Effector memory CD8-positive, alpha-beta T cell (primary cell): ENCODE measurements around the gene ATG7.

Source experiments
- ATAC-seq: fragments of 150-1000 bp; cut with Tn5 transposase; replicated peaks from 2 replicates; pipeline ENCODE4 v1.10.0; 2021; ENCODE audit warnings: mild to moderate bottlenecking, moderate library complexity
- DNase-seq, 3 experiments: peaks; one replicate each; pipeline ENCODE4 v3.0.0; 2021
- H3K27ac Mint-ChIP-seq, 2 donors: one replicate each; pipeline ENCODE4 v1.8.0; 2022; ENCODE audit warnings: mild to moderate bottlenecking in 2 of 2, mixed read lengths in 2 of 2, moderate library complexity in 2 of 2
- H3K27me3 Mint-ChIP-seq, 2 donors: one replicate each; pipeline ENCODE4 v1.8.0; 2022; ENCODE audit warnings: mixed read lengths in 2 of 2
- H3K36me3 Mint-ChIP-seq: one replicate; pipeline ENCODE4 v1.8.0; 2022; ENCODE audit warnings: mild to moderate bottlenecking, moderate library complexity, mixed read lengths; ENCODE audit not compliant: insufficient read depth
- H3K4me1 Mint-ChIP-seq, 2 donors: one replicate each; pipeline ENCODE4 v1.8.0; 2022; ENCODE audit warnings: low read depth in 2 of 2, mixed read lengths in 2 of 2
- H3K4me3 Mint-ChIP-seq, 2 donors: one replicate each; pipeline ENCODE4 v1.8.0; 2022; ENCODE audit warnings: mild to moderate bottlenecking in 2 of 2, mixed read lengths in 2 of 2, moderate library complexity in 2 of 2
- H3K9me3 Mint-ChIP-seq, 2 donors: one replicate each; pipeline ENCODE4 v1.8.0; 2022; ENCODE audit warnings: mixed read lengths in 2 of 2

ATG7 gene

DNA sequence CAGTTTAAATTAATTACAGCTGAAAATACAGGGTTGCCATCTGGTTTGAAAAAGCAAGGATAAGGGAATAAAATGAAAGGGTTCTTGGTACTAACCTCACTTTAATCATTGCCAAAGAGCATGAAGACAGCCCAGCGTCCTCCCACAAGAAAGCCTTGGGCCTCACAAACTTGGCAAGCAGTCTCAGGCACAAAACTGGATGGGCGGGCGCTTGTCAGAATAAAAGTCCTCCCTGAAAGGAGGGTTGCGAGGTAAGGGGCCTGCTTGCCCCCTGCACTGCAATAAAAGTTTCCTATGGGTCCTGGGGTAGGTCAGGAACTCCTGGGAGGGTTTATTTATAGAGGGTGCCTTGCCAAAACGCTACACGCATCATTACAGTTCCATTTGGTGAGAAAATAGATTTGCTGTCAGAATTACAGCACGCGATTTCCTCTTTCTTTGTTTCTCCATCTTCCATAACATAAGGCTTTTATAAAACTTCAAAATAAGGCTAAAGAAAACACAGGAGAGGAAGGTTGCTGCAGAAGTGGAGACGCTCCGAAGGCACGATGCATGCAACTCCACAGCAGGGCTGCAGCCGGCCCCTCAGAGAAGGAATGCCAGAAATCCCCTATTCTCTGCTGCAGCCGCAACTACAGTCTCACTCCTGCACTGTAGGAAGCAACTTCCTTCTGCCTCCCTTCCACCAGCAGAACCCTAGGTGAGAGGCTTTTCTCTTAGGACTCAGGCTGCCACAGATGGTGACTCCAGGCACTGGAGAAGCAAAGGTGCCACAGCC, 310.2 kb downstream of the ATG7 start:
- H3K4me1 Mint-ChIP-seq = peaks cover 31 to 72% of the 10 kb centered on the region in 2 donors
- H3K9me3 Mint-ChIP-seq = no peaks in the 10 kb centered on the region
- H3K27me3 Mint-ChIP-seq = no peaks in the 10 kb centered on the region
- no peak for ATAC-seq
- DNase-seq = no peak
- peak overlapping the region in 1 of 2 donors; percentile 51 for H3K27ac Mint-ChIP-seq
- peaks cover 4% of the 10 kb centered on the region for H3K36me3 Mint-ChIP-seq
- H3K4me3 Mint-ChIP-seq = no peak overlapping the region

GRCh38 chr3:11583235-11583634, 311.0 kb downstream of the ATG7 start:
- Mint-ChIP-seq H3K9me3 (no peaks in the 10 kb centered on the region), H3K27me3 (no peaks in the 10 kb centered on the region), H3K27ac (peak overlapping the region; percentile 51 to 72), H3K4me1 (peaks cover 33 to 75% of the 10 kb centered on the region in 2 donors), H3K4me3 (no peak overlapping the region), H3K36me3 (peaks cover 10% of the 10 kb centered on the region)
- ATAC-seq (no peak), DNase-seq (no peak)

DNA sequence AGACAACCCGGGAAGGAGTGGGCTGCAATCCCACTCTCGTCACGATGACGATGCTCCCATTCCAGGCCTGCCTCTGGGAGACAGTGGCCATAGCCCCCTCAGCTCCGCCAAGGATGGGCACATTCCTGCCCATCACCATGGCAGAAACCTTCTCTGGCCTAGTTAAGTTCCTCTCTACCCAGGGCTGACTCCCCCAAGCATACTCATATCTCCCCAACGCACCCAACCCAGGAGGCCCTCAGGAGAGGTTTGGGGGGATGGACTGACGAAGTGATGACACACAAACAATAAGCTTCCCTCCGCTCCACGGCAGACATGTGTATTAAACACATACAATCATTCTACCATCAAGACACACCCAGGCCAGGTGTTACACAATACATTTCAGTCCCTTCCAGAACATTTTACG, 311.4 kb downstream of the ATG7 start:
- H3K4me3 Mint-ChIP-seq = no peak overlapping the region
- H3K27me3 Mint-ChIP-seq = no peaks in the 10 kb centered on the region
- ATAC-seq = no peak
- peak overlapping the region; percentile 51 to 72 for H3K27ac Mint-ChIP-seq
- no peaks in the 10 kb centered on the region for H3K9me3 Mint-ChIP-seq
- H3K4me1 Mint-ChIP-seq = peaks cover 37 to 79% of the 10 kb centered on the region in 2 donors
- H3K36me3 Mint-ChIP-seq = peaks cover 10% of the 10 kb centered on the region
- no peak for DNase-seq

DNA sequence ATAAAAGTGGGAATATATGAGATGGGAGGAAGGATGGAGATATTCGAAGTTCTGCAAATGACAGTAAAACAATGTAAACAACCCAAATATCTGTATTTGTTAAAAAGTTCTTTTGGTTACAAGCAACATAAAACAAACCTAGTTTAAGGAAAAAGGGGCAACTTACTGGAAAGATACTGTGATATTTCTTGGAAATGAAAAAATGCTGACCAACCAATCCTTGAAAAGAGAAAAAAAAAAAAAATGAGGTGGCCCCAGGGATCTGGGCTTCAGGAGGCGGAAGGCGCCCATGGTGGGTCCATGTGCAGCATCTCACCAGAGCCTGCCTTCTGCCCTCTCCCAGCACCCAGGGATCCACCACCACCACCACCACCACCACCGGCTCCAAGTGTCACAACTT, 312.4 kb downstream of the ATG7 start:
- no peak for DNase-seq
- Mint-ChIP-seq H3K27ac (peak overlapping the region in 1 of 2 donors; percentile 72), H3K4me3 (no peak overlapping the region), H3K4me1 (peaks cover 42 to 80% of the 10 kb centered on the region in 2 donors), H3K36me3 (peaks cover 10% of the 10 kb centered on the region), H3K27me3 (no peaks in the 10 kb centered on the region), H3K9me3 (no peaks in the 10 kb centered on the region)
- no peak for ATAC-seq

DNA sequence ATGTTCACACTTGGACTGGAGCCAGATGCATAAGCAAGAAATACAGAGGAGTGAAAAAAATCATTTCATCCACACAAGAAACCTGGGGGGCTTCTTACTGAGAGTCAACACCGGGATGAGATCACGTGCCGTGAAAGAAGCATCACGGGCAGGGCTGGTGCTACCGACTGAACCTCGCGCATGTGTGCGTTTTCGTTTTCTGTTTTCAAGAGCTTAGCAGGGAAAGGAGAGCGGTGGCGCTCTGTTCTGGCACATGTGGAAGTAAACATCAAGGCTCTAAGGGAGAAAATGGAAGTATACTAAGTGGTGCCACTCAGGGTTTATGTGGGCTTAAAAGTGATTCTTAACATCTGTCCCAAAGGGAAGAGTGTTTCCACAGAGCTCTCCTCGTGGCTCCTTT, 315.6 kb downstream of the ATG7 start:
- Mint-ChIP-seq H3K4me1 (peaks cover 39 to 77% of the 10 kb centered on the region in 2 donors), H3K36me3 (peaks cover 15% of the 10 kb centered on the region), H3K9me3 (no peaks in the 10 kb centered on the region), H3K4me3 (no peak overlapping the region), H3K27ac (peak overlapping the region; percentile 57 to 89), H3K27me3 (no peaks in the 10 kb centered on the region)
- ATAC-seq (no peak), DNase-seq (no peak)

DNA sequence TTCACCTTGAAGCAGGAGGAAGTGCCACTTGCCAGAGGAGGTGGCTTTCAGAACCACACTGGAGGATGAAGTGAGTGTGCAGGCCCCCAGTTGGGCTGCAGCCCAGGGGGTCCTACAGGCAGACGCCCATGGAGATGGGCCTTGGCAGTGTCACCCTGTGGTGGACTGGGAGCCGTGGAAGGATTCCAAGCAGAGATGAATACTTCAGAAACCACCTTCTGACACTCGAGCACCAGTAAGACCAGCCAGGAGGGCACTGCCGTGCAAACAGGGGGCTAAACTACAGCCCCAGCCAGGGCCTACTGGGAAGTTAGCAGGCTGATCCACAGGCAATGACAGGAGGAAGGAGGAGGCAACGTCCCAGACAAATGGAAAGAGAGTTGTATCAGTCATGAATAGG, 316.1 kb downstream of the ATG7 start:
- H3K4me3 Mint-ChIP-seq = peak overlapping the region in 1 of 2 donors; percentile 20
- H3K4me1 Mint-ChIP-seq = peaks cover 37 to 79% of the 10 kb centered on the region in 2 donors
- H3K27me3 Mint-ChIP-seq = no peaks in the 10 kb centered on the region
- H3K36me3 Mint-ChIP-seq = peaks cover 15% of the 10 kb centered on the region
- DNase-seq (no peak), ATAC-seq (no peak)
- H3K9me3 Mint-ChIP-seq = no peaks in the 10 kb centered on the region
- peak overlapping the region; percentile 57 to 89 for H3K27ac Mint-ChIP-seq

DNA sequence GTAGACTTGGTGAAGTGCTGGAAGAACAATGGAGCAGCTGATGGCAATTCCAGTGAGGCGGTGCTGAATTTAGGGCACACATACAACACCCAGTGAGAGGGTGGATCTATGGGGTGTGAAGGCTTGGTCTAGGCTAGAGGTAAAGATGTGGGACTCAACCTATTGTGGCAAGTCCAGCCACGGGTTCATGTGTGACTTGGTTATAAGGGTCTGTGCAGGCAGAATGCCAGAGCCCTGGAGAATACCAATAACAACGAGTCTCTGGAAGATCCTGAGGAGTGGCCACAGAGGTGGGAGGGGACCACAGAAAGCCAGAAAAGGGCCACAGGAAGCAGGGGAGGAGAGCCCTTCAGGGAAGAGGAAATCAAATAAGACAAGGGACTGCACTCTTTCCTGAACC, 316.6 kb downstream of the ATG7 start:
- DNase-seq (no peak), ATAC-seq (no peak)
- H3K4me3 Mint-ChIP-seq = no peak overlapping the region
- peak overlapping the region; percentile 57 to 89 for H3K27ac Mint-ChIP-seq
- H3K36me3 Mint-ChIP-seq = peaks cover 15% of the 10 kb centered on the region
- no peaks in the 10 kb centered on the region for H3K9me3 Mint-ChIP-seq
- no peaks in the 10 kb centered on the region for H3K27me3 Mint-ChIP-seq
- H3K4me1 Mint-ChIP-seq = peaks cover 37 to 78% of the 10 kb centered on the region in 2 donors

DNA sequence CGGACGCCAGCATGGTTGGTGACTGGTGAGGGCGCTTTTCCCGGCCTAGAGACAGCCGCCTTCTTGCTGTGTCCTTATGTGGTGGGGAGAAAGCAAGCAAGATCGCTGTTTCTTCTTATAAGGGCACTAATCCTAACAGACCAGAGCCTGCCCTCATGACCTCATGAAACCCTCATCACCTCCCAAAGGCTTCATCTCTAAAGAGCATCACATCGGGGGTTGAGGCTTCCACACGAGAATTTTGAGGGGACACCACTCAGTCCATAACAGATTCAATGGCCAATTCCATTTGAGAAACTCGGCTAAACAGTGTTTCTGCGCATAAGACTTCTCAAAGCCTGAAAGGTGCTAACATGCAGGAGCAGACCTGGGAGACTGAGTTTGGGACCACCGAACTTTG, 317.5 kb downstream of the ATG7 start:
- Mint-ChIP-seq H3K4me1 (peaks cover 38 to 68% of the 10 kb centered on the region in 2 donors), H3K27me3 (no peaks in the 10 kb centered on the region), H3K27ac (peak overlapping the region; percentile 45 to 89), H3K9me3 (no peaks in the 10 kb centered on the region), H3K4me3 (no peak overlapping the region), H3K36me3 (peaks cover 15% of the 10 kb centered on the region)
- ATAC-seq (no peak), DNase-seq (no peak)

GRCh38 chr3:11591002-11591355, 318.8 kb downstream of the ATG7 start:
- Mint-ChIP-seq H3K4me3 (no peak overlapping the region), H3K36me3 (peaks cover 12% of the 10 kb centered on the region), H3K9me3 (no peaks in the 10 kb centered on the region), H3K27me3 (no peaks in the 10 kb centered on the region), H3K27ac (peak overlapping the region in 1 of 2 donors; percentile 67), H3K4me1 (peaks cover 34 to 60% of the 10 kb centered on the region in 2 donors)
- DNase-seq (no peak), ATAC-seq (no peak)

DNA sequence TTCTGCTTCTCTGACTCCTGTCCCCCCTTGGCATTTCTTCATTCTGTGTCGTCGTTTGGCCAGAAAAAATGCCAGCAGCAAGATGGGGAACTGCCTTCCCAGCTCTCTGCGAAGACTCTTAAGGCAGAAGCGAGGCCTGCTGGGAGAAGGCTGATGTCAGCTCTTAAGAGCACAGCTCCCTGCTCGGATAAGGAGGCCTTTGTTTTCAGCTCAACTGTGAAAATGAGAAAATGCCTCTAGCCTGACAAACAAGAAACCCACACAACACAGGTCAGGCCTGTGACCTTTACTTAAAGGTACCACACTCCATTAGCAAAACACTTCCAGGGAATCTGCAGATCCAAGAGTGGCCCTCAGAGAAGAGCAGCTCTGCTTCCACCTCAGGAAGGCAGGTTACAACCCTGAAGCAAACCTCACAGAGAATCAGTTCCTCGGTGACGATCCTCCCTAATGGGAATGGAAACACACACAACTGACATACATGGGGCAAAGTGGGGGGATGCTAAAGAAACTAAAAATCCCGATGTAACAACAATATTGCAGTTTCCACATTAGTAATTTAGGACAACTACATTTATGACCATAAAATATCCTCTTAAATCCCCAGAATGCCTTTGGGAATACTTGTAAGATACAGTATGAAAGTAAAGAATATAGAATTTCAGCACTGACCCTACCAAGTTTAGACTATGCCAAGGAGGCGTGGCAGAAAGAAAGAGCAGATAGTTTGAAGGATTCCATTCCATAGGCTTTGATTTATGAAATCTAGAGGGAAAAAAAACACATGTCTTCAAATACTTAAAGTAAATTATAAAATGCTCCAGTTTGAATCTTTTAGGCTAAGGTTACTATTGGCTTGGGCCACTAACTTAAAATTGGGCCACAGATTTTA, 319.4 kb downstream of the ATG7 start:
- Mint-ChIP-seq H3K9me3 (no peaks in the 10 kb centered on the region), H3K4me1 (peaks cover 34 to 54% of the 10 kb centered on the region in 2 donors), H3K36me3 (peaks cover 13% of the 10 kb centered on the region), H3K4me3 (no peak overlapping the region), H3K27ac (peak overlapping the region; percentile 67 to 69), H3K27me3 (no peaks in the 10 kb centered on the region)
- no peak for DNase-seq
- ATAC-seq = no peak

DNA sequence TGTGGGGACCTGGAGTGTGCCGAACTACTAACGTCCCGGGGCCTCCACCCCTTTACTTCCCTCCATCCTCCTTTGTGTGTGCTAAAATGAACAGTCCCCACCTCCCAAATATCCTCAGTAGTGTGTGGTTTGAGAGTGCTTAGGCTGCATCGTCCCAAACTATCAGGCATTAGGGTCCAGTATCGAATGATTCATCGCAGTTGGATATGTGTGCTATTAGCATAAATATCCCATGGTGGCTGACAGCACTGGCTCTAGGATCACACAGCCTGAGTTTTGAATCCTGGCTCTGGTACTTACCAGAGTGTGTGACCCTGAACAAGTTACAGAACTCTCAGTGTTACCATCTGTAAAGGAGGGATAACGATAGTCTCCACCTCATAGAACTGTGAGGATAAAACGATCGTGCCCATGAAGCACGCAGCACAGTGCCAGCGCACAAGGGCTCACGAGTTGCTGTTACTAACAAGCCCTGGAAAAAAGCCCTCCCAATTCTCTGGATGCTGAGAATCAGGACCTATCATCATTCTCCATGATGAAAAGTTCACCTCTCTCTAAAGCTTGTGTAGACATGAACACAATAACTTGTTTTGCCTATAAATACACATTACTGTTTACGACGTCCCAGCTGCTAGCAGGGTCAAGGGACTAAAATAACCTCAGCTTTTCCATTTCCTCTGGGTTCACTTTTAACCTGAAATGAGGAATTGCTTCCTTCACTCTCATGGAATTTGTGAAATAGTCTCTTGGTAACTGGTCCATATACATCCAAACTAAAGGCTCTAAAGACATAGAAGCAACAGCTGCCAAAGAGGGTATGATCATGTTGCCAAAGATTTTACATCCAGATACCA, 320.5 kb downstream of the ATG7 start:
- peaks cover 34 to 47% of the 10 kb centered on the region in 2 donors for H3K4me1 Mint-ChIP-seq
- DNase-seq (no peak), ATAC-seq (no peak)
- no peaks in the 10 kb centered on the region for H3K9me3 Mint-ChIP-seq
- H3K4me3 Mint-ChIP-seq = no peak overlapping the region
- peak overlapping the region in 1 of 2 donors; percentile 67 for H3K27ac Mint-ChIP-seq
- H3K27me3 Mint-ChIP-seq = no peaks in the 10 kb centered on the region
- peaks cover 10% of the 10 kb centered on the region for H3K36me3 Mint-ChIP-seq

GRCh38 chr3:11593318-11594034, 321.3 kb downstream of the ATG7 start:
- Mint-ChIP-seq H3K36me3 (peaks cover 7% of the 10 kb centered on the region), H3K4me3 (no peak overlapping the region), H3K4me1 (peaks cover 30 to 44% of the 10 kb centered on the region in 2 donors), H3K9me3 (no peaks in the 10 kb centered on the region), H3K27me3 (no peaks in the 10 kb centered on the region), H3K27ac (peak overlapping the region in 1 of 2 donors; percentile 41)
- no peak for DNase-seq
- ATAC-seq = no peak
